Measurements from ENCODE around the gene HDAC4.

Gene HDAC4

DNA sequence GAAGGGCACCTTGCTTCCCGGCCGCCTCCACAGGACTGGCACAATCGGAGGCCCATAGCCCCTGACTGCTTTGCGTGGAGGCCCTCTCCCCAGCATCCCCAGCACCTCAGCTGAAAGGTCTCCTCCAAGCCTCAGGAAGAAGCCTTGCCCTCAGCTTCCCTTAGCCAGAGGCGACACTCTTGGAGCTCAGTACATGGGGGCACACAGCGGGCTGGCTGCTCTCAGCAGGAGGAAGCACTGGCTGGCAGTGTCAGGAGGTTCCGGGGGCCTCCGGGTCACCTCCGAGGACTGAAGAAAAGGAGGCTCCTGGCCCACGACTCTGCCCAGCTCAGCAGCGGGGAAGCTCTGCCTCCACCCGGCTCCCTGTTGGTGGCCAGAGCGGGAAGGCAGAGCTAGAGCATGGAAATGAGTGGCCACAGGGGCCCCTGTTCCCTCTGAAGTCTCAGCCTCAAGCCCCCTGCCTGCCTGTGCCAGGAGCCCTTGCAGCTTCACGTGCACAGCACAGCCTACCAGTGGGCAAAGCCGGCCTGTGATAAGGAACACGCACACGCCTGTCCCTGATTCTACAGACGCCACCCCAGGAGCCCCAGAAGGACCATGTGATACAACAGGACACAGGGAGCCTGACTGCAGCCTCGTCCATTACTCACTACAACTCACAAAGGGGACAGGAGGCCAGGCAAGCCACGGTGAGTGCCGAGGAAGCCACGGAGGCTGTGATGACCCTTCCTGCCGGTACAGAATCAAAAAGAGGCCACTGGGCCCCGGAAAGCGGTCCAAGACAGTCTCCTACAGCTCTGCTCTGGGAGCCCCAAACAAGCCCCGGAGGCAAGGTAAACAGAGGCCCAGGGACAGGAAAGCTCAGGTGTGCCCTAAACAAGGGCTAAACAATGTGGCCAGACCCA lies 15.5 kb downstream of the HDAC4 start:
- Histone ChIP-seq H3K27me3 (ENCODE audit: insufficient read depth, poor library complexity, severe bottlenecking) (no peaks in the 10 kb centered on the region), H3K27ac (replicated peaks) (no peak overlapping the region), H3K4me3 (replicated peaks; ENCODE audit: insufficient read depth, low read length) (no peak overlapping the region)
- TF ChIP-seq POLR2AphosphoS5 (IDR thresholded peaks at IDR 0.05; ENCODE audit: low read depth), result no peak
- TF ChIP-seq, protein P1, sequence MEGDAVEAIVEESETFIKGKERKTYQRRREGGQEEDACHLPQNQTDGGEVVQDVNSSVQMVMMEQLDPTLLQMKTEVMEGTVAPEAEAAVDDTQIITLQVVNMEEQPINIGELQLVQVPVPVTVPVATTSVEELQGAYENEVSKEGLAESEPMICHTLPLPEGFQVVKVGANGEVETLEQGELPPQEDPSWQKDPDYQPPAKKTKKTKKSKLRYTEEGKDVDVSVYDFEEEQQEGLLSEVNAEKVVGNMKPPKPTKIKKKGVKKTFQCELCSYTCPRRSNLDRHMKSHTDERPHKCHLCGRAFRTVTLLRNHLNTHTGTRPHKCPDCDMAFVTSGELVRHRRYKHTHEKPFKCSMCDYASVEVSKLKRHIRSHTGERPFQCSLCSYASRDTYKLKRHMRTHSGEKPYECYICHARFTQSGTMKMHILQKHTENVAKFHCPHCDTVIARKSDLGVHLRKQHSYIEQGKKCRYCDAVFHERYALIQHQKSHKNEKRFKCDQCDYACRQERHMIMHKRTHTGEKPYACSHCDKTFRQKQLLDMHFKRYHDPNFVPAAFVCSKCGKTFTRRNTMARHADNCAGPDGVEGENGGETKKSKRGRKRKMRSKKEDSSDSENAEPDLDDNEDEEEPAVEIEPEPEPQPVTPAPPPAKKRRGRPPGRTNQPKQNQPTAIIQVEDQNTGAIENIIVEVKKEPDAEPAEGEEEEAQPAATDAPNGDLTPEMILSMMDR (IDR thresholded peaks at IDR 0.05; ENCODE audit: insufficient read depth, low read length), result no peak
- TF ChIP-seq, protein P2, sequence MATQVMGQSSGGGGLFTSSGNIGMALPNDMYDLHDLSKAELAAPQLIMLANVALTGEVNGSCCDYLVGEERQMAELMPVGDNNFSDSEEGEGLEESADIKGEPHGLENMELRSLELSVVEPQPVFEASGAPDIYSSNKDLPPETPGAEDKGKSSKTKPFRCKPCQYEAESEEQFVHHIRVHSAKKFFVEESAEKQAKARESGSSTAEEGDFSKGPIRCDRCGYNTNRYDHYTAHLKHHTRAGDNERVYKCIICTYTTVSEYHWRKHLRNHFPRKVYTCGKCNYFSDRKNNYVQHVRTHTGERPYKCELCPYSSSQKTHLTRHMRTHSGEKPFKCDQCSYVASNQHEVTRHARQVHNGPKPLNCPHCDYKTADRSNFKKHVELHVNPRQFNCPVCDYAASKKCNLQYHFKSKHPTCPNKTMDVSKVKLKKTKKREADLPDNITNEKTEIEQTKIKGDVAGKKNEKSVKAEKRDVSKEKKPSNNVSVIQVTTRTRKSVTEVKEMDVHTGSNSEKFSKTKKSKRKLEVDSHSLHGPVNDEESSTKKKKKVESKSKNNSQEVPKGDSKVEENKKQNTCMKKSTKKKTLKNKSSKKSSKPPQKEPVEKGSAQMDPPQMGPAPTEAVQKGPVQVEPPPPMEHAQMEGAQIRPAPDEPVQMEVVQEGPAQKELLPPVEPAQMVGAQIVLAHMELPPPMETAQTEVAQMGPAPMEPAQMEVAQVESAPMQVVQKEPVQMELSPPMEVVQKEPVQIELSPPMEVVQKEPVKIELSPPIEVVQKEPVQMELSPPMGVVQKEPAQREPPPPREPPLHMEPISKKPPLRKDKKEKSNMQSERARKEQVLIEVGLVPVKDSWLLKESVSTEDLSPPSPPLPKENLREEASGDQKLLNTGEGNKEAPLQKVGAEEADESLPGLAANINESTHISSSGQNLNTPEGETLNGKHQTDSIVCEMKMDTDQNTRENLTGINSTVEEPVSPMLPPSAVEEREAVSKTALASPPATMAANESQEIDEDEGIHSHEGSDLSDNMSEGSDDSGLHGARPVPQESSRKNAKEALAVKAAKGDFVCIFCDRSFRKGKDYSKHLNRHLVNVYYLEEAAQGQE (IDR thresholded peaks at IDR 0.05; ENCODE audit: insufficient replicate concordance, low read depth), result no peak
- TF ChIP-seq SPI1 (IDR thresholded peaks at IDR 0.05; ENCODE audit: borderline replicate concordance, low read depth), result no peak
- TF ChIP-seq GABPA (IDR thresholded peaks at IDR 0.05; ENCODE audit: low read depth), result no peak
- DNase-seq (ENCODE audit: low read depth in 1 of 2, low spot score in 1 of 2), result no peak

DNA sequence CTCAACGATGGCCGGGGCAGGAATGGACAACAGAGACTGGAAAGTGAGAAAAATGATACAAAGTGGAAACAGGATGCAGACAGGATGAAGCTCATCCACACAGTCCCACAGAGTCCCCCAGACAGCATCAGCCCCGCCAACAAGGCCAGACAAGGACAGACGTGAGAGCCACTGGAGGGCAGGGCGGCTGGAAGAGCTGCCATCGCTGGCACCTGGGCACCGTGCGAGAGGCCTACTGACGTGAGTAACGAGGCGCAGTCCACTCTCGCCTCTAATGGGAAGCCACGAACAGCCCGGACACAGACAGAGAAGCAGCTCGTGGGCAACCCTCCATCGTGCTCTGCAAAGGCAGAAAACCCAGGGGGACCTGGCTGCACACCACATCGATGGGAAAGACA lies 17.1 kb downstream of the HDAC4 start:
- H3K27ac ChIP-seq (replicated peaks), result no peak overlapping the region
- TF ChIP-seq, protein P1 (IDR thresholded peaks at IDR 0.05; ENCODE audit: insufficient read depth, low read length), result no peak
- TF ChIP-seq, protein P2 (IDR thresholded peaks at IDR 0.05; ENCODE audit: insufficient replicate concordance, low read depth), result no peak
- no peak for TF ChIP-seq SPI1 (IDR thresholded peaks at IDR 0.05; ENCODE audit: borderline replicate concordance, low read depth)
- TF ChIP-seq POLR2AphosphoS5 (IDR thresholded peaks at IDR 0.05; ENCODE audit: low read depth), result no peak
- no peak for TF ChIP-seq GABPA (IDR thresholded peaks at IDR 0.05; ENCODE audit: low read depth)
- H3K4me3 ChIP-seq (replicated peaks; ENCODE audit: insufficient read depth, low read length), result no peak overlapping the region
- no peaks in the 10 kb centered on the region for H3K27me3 ChIP-seq (ENCODE audit: insufficient read depth, poor library complexity, severe bottlenecking)
- DNase-seq (ENCODE audit: low read depth in 1 of 2, low spot score in 1 of 2), result no peak

DNA sequence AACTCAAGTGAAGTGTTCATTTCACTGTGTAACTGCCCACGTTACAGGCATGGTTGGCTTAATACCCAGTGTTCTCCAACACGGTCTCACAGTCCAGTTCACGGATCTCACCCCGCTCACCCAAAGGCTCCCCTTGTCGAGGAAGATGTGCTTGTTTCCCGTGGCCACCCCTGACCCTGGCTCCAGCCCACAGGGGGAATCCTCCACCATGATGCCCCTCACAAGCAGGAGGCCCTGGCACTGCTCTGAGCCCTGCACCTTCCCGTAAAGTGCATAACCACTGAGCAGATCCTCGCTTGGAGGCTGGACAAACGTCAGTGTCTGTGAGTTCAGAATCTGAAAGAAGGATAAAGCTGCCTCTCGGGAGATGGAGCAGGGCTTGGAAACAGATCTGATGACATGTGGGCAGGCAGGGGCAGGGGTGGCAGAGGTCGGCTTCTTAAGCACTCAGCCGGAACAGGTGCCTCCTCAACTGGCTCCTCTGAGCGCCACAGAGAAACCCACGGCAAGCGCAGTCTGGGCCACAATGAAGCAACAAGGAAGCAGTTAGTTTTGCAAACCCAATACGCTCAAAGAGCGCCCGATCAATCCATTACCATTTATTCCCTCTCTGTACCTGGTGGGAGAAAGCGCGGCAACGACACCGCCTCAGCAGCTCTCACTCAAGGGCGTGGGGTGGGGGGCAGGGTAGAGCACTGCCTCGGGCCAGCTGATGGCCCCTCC lies 17.6 kb downstream of the HDAC4 start:
- DNase-seq (ENCODE audit: low read depth in 1 of 2, low spot score in 1 of 2), result no peak
- no peak overlapping the region for H3K27ac ChIP-seq (replicated peaks)

More for the DNA sequence above, 17.6 kb downstream of the HDAC4 start:
- no peak overlapping the region for H3K4me3 ChIP-seq (replicated peaks; ENCODE audit: insufficient read depth, low read length)
- TF ChIP-seq POLR2AphosphoS5 (IDR thresholded peaks at IDR 0.05; ENCODE audit: low read depth) (no peak), SPI1 (IDR thresholded peaks at IDR 0.05; ENCODE audit: borderline replicate concordance, low read depth) (no peak), GABPA (IDR thresholded peaks at IDR 0.05; ENCODE audit: low read depth) (no peak)
- TF ChIP-seq, protein P2 (IDR thresholded peaks at IDR 0.05; ENCODE audit: insufficient replicate concordance, low read depth), result no peak
- TF ChIP-seq, protein P1 (IDR thresholded peaks at IDR 0.05; ENCODE audit: insufficient read depth, low read length), result no peak
- no peaks in the 10 kb centered on the region for H3K27me3 ChIP-seq (ENCODE audit: insufficient read depth, poor library complexity, severe bottlenecking)

Data from HL-60 (cell line).